GM23248 (cell line): Measurements from ENCODE around the gene SPPL3.

ENCODE experiments used
- EZH2 ChIP-seq: fragments of 200-600 bp; sonication (generic); IDR thresholded peaks from 2 replicates; pipeline ENCODE4 v1.6.1; 2018; ENCODE audit warnings: antibody characterized with exemption, mild to moderate bottlenecking; ENCODE audit not compliant: insufficient read depth, poor library complexity, severe bottlenecking
- EZH2phosphoT487 ChIP-seq: fragments of 200-600 bp; sonication (generic); IDR thresholded peaks from 2 replicates; pipeline ENCODE4 v1.6.1; 2018; ENCODE audit warnings: antibody characterized with exemption, moderate library complexity, mild to moderate bottlenecking, low read depth; ENCODE audit not compliant: insufficient read depth

GRCh38 chr12:120856980-120857379 is 47.2 kb downstream of the SPPL3 start:
- no peak for TF ChIP-seq EZH2phosphoT487
- TF ChIP-seq EZH2, result no peak
